GM19463 (cell line): Measurements from ENCODE around the gene MAP7D3.
"Not testable (repeated sequence)": the region's sequence is repeated elsewhere in the genome, so short reads cannot be mapped to it uniquely, and the experiment has no call there.

Source experiments
- ATAC-seq: cut with Tn5 transposase; IDR thresholded peaks from one replicate; pipeline ENCODE4 v1.9.1; 2021; ENCODE audit warnings: mild to moderate bottlenecking, moderate library complexity; ENCODE audit not compliant: unreplicated experiment

MAP7D3 gene

GRCh38 chrX:136256026-136256425 lies 4.8 kb upstream of the MAP7D3 start:
- no peak for ATAC-seq

- no peak for ATAC-seq
Measured at GRCh38 chrX:136255541-136255940, 4.3 kb upstream of the MAP7D3 start.

- ATAC-seq, result peak; percentile 29
Measured at GRCh38 chrX:136250191-136251040, 784 bp downstream of the MAP7D3 start.

- no peak for ATAC-seq
Measured at GRCh38 chrX:136246201-136246600, 5.0 kb downstream of the MAP7D3 start.

GRCh38 chrX:136237849-136238248 lies 13.4 kb downstream of the MAP7D3 start:
- not testable (repeated sequence) for ATAC-seq

- ATAC-seq, result no peak
Measured at GRCh38 chrX:136237074-136237473, 14.1 kb downstream of the MAP7D3 start.

- ATAC-seq, result peak; percentile 52
Measured at GRCh38 chrX:136228839-136229207, 22.4 kb downstream of the MAP7D3 start.

- peak; percentile 74 for ATAC-seq
Measured at GRCh38 chrX:136227948-136228838, 23.0 kb downstream of the MAP7D3 start.

- no peak for ATAC-seq
Measured at GRCh38 chrX:136227074-136227473, 24.1 kb downstream of the MAP7D3 start.

GRCh38 chrX:136221851-136222513 lies 29.2 kb downstream of the MAP7D3 start:
- ATAC-seq, result no peak

- ATAC-seq, result no peak
Measured at GRCh38 chrX:136220951-136221350, 30.2 kb downstream of the MAP7D3 start.

GRCh38 chrX:136220540-136220939 lies 30.7 kb downstream of the MAP7D3 start:
- ATAC-seq, result no peak

- ATAC-seq, result no peak
Measured at GRCh38 chrX:136219893-136220292, 31.3 kb downstream of the MAP7D3 start.

GRCh38 chrX:136215559-136215958 lies 35.6 kb downstream of the MAP7D3 start:
- ATAC-seq, result no peak

- no peak for ATAC-seq
Measured at GRCh38 chrX:136214551-136214950, 36.6 kb downstream of the MAP7D3 start.

GRCh38 chrX:136212557-136213111 lies 38.6 kb downstream of the MAP7D3 start:
- ATAC-seq, result no peak

- ATAC-seq, result no peak
Measured at GRCh38 chrX:136211766-136212556, 39.2 kb downstream of the MAP7D3 start.

- ATAC-seq, result no peak
Measured at GRCh38 chrX:136210806-136211205, 40.4 kb downstream of the MAP7D3 start.

- no peak for ATAC-seq
Measured at GRCh38 chrX:136210243-136210642, 41.0 kb downstream of the MAP7D3 start.

GRCh38 chrX:136209751-136210150 lies 41.4 kb downstream of the MAP7D3 start:
- ATAC-seq, result no peak
